Measurements from ENCODE around the gene SLC34A3.

GRCh38 chr9:137214620-137215019, 16.1 kb upstream of the SLC34A3 start:
- TF ChIP-seq POLR2AphosphoS5 (IDR thresholded peaks at IDR 0.05; ENCODE audit: insufficient read depth, low read depth, low read length) (no peak), CTCF (IDR thresholded peaks at IDR 0.05; ENCODE audit: extremely low read depth in 1 of 2, insufficient read depth in 1 of 2, low read depth in 1 of 2, low read length in 2 of 2) (no peak), MAX (IDR thresholded peaks at IDR 0.05; ENCODE audit: insufficient read depth, insufficient read length) (no peak), EZH2 (IDR thresholded peaks at IDR 0.05; ENCODE audit: borderline replicate concordance, low read depth, low read length, severe bottlenecking) (no peak), POLR2A (IDR thresholded peaks at IDR 0.05; ENCODE audit: low read depth, low read length) (no peak), FOS (IDR thresholded peaks at IDR 0.05; ENCODE audit: borderline replicate concordance, insufficient read depth, low read length) (no peak), MYC (IDR thresholded peaks at IDR 0.05; ENCODE audit: low read depth, low read length) (no peak), GATA2 (IDR thresholded peaks at IDR 0.05; ENCODE audit: insufficient read depth, insufficient read length, low read depth, low read length) (no peak)
